ENCODE results near the gene HOXD9.

HOXD9 gene

DNA sequence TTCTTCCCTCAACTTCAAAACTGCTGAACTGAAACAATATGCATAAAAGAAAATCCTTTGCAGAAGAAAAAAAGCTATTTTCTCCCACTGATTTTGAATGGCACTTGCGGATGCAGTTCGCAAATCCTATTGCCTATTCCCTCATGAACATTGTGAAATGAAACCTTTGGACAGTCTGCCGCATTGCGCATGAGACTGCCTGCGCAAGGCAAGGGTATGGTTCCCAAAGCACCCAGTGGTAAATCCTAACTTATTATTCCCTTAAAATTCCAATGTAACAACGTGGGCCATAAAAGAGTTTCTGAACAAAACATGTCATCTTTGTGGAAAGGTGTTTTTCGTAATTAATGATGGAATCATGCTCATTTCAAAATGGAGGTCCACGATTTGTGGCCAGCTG is 15.4 kb downstream of the HOXD9 start:
- DNase-seq (ENCODE audit: low read depth): no peak

DNA sequence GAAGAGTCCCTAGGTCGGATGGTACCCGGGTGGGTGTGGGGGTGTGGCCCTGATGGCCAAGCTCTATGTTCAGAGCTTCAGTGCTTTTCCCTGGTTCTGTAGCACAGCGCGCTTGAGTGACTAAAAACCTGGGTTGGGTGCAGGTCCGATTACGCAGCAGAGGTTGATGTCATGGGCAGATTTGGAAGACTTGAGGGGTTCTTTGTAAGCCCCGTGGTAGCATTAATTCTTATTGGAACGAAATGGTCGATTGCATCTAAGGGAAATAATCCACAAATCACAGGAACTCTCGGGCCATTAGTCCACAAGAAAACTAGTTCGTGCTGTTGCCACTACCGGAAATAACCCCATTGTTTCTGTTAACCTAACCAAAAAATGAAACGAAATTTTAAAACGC is 16.0 kb downstream of the HOXD9 start:
- DNase-seq (ENCODE audit: low read depth): no peak

DNA sequence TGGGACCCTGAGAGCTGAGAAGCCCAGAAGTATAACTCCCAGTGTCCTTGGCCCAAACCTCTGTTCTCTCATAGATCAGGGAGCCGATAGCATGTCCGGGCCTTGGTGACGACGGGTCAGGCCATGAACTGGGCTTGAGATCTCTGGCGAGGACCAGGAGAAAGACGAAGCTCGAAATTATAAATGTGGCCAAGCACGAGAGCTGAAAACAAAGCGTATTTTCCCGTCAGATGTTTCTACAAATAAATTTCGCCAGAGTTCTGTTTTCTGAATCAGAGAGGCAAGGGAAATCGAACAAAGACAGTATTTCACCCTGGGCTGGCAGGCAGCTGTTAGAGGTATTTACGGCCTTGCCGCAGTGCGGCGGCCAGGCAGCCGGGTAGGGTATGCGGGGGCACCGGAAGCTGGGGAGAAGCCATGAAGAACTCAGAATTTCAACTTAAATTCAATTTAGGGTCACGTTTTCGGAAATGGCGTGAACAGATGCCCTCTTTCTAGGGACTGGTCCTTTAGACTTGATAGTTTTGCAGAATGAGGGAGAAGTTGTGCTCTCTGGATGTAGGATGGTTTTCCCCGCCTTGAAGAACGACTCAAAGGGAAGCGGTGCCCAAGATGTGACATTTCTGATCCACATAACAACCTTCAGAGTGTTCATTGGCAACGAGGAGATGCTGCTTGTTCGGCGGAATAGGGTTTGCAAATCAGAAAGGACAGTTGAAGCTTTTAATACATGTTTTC is 16.6 kb downstream of the HOXD9 start:
- no peak for DNase-seq (ENCODE audit: low read depth)

DNA sequence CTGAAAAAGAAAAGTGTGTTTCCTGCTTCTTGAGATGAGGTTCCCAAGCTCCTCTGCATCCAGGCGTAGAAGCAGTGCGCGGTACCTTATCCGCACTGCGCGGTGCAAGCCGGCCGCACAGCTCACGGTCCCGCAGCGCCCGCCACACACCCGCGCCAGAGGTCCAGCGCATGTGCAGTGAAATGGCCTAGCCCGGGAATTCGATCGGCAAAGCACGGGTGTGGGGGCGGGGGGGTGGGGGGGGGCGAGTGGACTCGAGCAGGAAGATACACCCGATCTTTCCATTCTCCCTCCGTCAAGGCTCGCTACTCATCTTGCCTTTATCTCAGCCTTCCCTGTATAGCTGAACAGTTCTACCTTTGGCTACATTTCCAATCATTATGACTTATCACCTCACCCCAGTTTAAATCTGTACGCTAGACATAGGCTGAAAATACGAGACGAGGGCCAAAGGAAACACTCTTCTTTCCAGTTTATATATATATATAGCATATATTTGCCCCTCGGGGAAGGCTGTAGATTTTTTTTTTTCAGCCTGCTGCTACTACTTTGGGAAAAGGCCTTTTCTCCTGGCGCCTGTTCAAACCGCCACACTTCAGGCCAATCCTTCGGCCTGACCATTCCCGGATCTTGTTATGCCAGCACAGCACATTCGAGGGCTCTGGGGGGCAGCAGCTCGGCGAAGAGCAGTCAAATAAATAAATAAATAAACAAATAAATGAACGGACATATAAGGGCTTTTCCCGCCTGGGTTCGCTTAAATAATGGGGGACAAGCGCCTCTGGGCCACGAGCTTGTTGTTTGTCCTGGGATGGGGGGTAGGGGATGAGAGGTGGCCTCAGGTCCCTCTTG is 17.4 kb downstream of the HOXD9 start:
- no peak for DNase-seq (ENCODE audit: low read depth)

DNA sequence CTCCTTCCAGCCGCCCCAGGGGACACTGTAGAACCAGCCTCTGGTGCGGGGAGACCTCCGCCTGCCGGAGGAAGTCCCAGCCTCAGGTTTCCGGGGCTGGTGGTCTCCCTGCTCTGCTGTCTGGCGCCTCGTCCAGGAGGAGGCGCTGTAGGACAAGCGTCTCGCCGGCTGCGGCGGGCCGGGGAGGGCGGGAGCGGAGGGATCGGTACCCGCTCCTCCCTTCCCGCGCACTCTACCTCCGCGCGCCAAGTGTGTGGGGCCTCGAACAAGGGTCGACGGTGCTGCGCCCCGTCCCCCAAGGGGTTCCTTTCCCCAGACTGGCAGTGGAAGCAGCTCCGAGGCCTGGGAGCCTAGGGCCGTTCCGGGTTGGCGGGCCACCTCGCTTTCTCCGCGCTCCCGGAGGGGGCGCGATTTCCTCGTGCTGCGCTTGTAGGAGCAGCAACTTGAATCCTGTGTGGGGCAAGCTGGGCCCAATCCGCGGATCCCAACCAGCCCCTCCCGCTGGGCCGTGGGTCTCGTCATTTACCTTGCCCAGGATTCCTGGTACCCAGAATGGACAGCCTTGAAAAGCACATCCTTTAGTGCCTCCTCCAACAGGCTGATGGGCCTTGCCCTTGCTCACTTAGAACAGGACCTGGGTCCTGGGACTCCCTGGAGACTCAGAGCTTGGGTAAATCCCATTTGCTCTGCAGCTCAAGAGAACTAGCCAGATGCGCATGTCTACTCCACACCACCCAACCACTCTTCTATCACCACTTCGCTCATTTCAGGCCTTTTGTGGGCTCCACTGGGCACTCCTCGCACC is 18.2 kb downstream of the HOXD9 start:
- DNase-seq (ENCODE audit: low read depth): peak; percentile 29

DNA sequence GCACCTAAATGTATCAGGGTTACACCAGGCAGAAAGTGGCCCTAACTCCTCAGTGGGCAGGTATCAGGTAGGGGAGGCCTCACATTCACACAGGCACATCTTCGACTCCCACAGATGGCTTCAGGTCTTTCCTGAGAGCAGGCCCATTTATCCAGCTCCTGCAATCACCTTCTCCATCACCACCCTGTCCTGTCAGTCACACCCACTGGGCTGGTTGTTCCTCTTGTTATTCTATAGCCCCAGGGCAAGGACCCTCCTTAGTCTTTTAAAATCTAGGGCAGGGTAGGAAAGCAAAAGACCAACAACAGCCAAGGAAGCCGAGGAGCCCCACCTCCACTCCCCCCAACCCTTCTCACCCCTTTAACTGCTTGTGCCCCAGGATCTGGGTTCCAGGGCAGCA is 19.8 kb downstream of the HOXD9 start:
- no peak for DNase-seq (ENCODE audit: low read depth)

DNA sequence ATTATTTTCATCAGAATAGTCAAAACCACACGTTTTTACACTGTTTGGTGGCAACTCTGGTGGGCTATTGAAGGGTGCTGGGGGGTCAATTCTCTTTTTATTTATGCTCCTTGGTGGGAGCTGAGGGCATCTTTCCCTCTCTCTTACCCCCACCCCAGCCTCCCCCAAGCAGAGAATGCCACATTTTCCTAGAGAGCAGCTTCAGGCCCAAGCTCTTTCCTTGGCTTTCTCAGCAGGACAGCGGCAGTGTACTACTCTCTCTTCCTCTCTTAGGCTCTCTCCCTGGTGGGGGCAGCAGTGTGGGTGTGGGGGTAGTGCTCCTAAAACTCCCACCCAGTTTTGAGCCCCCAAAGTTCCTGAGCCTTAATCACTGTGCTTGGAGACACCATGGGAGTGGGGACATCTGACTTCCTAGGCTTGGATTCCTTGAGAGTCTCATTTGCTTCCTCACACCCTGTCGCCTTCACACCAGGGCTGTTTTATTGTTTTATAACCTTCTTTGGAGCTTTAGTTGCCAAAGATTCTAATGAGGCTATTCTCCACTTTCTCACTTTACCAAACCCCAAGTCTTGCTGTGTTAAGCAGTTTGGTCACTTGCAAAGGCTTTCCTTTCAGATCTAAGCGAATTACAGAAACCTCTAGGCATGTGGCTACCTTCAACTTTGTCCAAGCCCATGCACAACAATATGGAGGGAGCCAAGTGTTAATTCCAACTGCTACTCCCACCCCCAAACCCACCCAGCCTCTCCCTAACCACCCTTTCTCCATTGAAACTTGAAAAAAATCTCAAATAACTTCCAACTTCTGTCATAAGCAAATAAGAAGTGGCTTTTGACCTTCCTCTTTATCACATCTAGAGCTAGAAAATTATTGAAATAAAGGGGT is 22.8 kb downstream of the HOXD9 start:
- DNase-seq (ENCODE audit: low read depth): no peak

DNA sequence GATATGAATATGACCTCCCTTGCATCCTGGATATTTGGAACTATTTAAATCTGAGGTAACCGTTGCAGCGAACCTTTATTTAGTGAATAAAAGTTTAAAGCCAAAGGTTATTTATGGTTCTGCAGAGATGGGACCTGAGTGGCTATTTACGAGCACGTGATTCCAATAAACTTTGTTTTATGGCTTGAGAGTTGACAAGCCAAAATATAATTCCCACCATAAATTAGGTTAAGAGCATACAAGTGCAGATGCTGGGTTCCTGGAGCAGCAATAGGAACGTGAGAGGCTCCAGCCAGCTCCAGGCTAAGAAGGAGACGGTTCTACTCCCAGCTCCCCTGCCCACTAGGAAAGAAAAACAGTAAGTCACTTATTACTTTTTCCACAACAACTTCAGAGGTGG is 23.6 kb downstream of the HOXD9 start:
- no peak for DNase-seq (ENCODE audit: low read depth)

DNA sequence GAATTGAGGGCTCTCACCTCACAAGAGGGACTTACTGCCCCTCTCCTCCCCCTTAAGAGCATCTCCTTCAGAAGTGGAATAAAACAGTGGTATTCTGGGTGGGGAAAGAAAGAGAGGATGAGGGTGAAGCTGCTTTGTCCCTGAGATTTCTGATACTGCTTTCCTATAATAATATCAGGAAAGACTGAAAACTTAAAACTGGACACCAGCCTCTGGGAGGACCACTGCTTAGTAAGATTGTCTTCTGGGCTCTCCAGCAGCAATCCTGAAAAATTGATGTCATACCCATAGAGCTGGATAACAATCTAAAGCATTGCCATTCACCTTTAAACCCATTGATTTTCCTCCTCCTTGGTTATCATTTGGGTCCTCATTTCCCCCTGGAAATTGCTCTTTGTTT is 24.1 kb downstream of the HOXD9 start:
- DNase-seq (ENCODE audit: low read depth): no peak

DNA sequence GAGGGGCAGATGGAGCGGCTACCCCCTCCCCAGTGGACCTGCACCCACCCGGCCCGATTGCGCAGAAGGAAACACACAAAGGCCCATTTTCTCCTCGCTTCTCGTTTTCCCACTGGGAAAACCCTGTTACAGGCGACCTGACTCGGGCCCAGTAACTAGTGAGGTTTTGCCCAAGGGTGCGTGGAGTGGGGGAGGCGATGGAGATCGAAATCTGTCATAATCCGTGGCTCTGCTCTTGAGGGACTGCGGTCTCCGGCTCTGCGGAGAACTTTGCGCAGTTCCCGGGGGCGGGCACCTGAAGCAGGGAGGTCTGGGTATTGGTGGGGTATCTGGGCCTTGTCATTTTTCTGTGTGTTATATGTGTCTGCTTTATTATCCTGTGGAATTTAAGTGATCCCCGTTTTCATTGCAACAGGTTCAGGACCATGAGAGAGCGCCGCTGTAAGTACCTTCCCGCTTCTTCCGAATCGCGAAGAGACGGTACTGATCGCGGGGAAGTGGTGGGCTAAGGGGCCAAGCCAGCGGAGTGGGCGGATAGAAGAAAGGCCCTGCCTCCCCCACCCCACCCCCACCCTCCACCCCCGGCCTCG is 24.8 kb downstream of the HOXD9 start:
- no peak for DNase-seq (ENCODE audit: low read depth)

DNA sequence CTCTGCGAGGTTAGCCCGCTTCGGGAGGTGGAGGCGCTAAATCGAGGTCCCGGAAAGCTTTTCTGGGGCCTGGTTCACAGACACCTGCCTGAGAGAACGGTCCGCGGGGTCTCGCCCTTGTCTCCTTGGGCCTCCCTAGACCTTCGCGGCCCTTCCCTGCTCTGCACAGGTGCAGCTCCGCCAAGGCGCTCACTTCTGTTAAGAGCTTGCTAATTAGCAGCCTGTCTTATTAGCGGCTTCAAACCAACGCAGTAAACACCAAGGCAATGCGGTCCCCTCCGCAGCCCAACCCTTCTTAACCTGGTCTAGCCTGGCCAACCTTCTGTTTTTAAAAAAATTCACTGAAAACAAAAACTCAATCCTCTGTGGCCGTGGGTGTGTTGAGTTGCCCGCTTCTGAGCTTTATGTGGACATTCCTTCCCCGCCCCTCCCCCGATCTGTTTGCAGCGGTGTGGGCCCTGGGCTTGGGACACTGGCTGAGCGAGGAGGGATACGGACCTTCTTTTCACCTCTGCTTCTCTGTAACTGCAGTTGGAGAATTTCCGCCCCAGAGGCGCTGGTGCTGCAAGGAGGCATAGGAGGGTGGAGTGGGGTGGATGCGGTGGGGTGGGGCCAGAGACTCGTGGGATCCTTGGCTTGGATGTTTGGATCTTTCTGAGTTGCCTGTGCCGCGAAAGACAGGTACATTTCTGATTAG is 25.4 kb downstream of the HOXD9 start:
- no peak for DNase-seq (ENCODE audit: low read depth)

DNA sequence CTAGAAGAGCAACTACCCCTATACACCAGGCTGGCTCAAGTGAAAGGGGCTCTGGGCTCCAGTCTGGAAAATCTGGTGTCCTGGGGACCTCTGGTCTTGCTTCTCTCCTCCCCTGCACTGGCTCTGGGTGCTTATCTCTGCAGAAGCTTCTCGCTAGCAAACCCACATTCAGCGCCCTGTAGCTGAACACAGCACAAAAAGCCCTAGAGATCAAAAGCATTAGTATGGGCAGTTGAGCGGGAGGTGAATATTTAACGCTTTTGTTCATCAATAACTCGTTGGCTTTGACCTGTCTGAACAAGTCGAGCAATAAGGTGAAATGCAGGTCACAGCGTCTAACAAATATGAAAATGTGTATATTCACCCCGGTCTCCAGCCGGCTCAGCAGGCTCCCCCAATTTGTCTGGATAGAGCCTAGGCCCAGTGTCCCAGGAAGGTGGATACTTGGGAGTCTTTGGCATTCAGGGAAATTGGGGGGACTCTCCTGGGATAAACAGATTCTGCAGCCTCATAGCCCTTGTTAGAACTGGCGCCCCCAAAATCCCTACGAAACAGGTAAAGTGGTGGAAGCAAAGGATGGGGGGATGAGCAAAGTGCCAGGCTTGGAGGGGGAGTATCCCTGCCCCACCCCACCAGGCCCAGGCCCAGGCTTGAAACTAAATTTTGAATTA is 26.4 kb downstream of the HOXD9 start:
- no peak for DNase-seq (ENCODE audit: low read depth)

DNA sequence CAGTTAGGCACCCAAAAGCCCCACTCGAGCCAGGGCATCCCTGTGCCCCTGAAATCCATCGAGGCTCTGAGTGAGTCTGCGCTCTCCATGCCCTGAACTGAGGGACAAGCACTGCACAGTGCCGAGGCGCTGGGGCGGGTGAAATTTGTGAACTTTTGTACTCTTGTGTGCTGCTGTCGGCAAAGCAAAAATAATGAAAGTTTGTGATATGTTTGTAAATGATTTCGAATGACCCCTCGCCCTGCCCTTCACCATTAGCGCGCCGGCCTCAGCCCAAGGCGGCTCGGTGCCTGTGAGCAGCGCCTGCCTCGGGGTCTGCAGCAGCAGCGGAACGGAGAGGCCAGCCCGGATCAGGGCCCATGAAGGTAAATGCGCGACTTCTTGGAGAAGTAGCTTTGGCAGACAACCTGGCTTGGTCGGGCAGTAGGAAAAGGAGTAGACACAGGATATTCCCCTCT is 27.0 kb downstream of the HOXD9 start:
- no peak for DNase-seq (ENCODE audit: low read depth)

DNA sequence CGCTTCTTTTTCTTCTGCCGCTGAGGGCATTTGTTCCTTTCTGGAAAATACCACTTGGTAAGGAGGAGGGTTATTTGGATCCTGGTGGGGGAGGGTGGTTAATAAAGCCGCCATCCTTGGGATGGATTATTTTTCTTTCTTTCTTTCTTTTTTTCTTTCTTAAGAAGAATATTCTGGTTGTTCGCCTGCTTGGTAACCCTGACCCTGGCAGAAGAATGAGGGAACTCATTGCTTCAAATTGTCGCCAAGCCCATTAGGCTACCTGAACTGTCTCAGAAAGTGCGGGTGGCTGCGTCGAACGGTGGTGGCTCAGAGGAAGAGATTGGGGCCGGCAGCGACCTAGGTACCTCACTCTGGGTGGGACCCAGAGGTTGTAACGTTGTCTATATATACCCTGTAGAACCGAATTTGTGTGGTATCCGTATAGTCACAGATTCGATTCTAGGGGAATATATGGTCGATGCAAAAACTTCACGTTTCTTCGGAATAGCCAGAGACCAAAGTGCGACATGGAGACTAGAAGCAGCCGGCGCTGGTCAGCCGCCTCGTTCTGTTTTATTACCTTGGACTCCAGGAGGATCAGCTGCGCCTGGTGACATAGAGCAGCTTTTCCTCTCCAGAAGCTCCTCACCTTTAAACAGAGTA is 27.5 kb downstream of the HOXD9 start:
- DNase-seq (ENCODE audit: low read depth): no peak

DNA sequence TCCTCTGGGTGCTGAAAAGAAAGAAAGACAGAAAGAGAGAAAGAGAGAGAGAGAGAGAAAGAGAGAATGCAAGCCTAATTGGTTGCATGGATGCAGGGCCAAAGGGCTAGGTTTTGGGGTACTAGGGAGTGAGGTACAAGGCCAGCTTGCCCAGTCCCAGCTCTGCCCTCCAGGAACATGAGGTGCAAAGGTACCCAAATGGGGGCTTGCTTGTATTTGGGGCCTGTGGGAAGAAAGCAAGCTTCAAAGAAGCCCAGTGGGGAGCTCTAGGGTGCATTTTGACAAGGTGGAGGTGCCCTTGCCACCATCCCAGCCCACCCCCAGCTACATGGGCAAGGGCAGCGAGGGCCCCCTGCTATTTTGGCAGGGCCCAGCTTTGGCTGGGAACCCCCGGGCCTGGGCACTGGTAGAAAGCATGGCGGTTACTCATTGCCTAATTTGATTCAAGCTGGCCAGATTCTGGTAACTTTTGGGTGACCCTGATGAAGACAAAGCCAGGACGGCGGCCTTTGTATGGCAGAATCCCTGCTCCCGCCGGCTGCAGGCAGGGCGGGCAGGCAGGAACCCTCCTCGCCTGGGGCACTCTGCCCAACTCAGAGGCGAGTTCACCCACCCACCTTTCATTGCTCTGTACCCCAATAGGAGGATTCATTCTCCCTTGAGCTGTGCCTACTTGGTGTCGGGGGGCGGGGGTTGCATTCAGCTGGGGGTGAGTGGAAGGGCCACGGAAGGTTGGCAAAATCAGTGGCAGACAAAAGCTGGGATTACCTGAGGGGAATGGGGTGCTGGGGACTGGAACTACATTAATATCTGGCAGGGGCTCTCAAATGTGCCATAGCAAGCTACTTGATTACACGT is 28.3 kb downstream of the HOXD9 start:
- DNase-seq (ENCODE audit: low read depth): no peak

DNA sequence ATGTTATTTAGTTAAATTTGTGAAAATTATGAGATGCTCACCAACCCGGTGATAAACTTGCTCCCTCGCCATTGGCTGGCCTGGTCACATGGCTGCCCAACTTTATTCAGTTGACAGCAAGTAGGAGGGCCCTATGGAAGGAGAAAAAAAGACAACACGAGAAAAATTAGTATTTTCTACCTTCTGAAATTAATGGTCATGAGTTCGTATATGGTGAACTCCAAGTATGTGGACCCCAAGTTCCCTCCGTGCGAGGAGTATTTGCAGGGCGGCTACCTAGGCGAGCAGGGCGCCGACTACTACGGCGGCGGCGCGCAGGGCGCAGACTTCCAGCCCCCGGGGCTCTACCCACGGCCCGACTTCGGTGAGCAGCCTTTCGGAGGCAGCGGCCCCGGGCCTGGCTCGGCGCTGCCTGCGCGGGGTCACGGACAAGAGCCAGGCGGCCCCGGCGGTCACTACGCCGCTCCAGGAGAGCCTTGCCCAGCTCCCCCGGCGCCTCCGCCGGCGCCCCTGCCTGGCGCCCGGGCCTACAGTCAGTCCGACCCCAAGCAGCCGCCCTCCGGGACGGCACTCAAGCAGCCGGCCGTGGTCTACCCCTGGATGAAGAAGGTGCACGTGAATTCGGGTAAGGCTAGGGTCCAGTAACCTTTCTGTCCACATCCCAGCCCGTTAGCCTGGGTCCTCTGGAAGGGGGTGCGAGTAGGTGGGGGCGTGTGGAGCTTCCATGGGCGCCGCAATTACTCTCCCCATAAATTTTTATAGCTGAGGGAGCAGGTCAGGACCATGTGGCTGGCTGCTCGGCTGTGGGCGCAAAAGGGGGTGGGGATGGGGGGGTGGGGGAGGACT is 29.1 kb downstream of the HOXD9 start, which contains the start of gene HOXD4:
Gene HOXD4, plus strand, starts transcription at position 109 of the 846 bp plus-strand sequence. Its CDS starts 84 bp downstream, at position 193.
- no peak for DNase-seq (ENCODE audit: low read depth)
